Prostate gland (tissue), 2 donors: ENCODE results near the gene PPP1R14C.

Experiments used
- POLR2AphosphoS5 ChIP-seq: sonication (generic); formaldehyde crosslinking; IDR thresholded peaks from one replicate; pipeline ENCODE4 v1.6.1; 2017; ENCODE audit warnings: antibody characterized with exemption
- TF ChIP-seq, protein P1 (sequence below), 4 experiments: fragments of 200-600 bp in 2 of 4; fragments of 450-650 bp in 2 of 4; sonication (generic) in 2 of 4; IDR thresholded peaks; 1 replicate in 3 of 4; 2 replicates in 1 of 4; pipeline ENCODE4 v1.5.1; 2016 to 2019; ENCODE audit warnings: antibody characterized with exemption in 4 of 4, mild to moderate bottlenecking in 2 of 4, moderate library complexity in 2 of 4

DNA sequence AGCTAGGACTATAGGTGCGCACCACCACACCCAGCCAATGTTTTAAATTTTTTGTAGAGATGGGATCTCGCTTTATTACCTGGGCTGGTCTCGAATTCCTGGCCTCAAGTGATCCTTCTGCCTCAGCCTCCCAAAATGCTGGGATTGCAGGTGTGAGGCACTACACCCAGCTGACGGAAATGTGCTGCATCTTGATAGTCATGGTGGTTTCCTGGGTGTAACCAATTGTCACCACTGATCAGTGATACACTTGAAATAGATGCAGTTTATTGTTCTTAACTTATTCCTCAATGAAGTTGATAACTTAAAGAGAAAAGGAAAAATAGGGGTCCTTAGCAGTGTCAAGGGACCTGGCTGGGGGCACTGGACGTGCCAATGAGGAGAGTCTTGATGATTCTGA is 92.4 kb downstream of the PPP1R14C start:
- no peak for TF ChIP-seq POLR2AphosphoS5
- TF ChIP-seq, protein P1, sequence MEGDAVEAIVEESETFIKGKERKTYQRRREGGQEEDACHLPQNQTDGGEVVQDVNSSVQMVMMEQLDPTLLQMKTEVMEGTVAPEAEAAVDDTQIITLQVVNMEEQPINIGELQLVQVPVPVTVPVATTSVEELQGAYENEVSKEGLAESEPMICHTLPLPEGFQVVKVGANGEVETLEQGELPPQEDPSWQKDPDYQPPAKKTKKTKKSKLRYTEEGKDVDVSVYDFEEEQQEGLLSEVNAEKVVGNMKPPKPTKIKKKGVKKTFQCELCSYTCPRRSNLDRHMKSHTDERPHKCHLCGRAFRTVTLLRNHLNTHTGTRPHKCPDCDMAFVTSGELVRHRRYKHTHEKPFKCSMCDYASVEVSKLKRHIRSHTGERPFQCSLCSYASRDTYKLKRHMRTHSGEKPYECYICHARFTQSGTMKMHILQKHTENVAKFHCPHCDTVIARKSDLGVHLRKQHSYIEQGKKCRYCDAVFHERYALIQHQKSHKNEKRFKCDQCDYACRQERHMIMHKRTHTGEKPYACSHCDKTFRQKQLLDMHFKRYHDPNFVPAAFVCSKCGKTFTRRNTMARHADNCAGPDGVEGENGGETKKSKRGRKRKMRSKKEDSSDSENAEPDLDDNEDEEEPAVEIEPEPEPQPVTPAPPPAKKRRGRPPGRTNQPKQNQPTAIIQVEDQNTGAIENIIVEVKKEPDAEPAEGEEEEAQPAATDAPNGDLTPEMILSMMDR (IDR thresholded peaks at IDR 0.05) = no peak
